GM19035 (cell line): Measurements from ENCODE around the gene SH2B2.

Source experiments
- ATAC-seq: cut with Tn5 transposase; IDR thresholded peaks from one replicate; pipeline ENCODE4 v1.9.1; 2021; ENCODE audit not compliant: unreplicated experiment

The SH2B2 gene

DNA sequence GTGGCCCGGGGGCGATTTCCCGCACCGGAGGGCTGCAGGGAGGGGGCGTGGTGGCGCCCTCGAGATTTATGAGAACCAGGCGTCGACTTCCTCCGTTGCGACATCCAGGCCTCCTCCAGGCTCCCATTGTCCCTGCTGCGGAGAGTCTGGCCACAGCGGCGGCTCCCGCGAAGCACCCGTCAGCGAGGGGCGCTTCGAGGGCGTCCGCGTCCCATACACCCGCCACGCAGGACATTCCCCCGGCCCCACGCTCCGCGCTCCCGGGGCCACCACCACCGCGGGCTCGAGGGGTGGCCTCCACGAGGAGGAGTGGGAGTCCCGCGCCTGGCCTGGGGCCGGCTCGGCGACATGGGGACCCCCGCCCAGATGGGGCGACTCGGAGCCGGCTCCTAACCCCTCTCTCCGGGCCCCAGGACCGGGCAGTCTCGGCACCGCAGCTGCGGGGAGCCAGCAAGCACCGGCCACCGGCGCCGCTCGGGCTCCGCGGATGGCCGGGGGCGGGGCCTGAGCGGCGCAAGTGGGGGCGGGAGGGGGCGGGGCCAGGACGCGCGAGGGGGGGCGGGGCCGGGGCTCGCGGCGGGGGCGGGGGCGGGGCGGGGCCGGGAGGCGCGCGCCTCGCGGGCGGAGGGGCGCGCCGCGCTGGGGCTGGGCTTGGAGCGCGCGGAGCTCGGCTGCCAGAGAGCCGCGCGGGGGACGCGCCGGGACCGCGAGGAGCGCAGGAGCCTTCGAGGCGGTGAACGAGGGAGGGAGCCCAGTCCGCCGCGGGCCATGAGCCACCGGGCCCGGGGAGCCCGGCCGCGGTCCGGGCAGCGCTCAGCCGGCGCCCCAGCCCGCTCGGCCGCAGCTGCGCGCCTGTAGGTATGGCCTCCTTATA is at the start of gene SH2B2:
Gene SH2B2 (plus strand): TSS at position 632 of the 874 bp plus-strand sequence. CDS start 13,683 bp downstream, outside the sequence.
- ATAC-seq = peak; percentile 34

DNA sequence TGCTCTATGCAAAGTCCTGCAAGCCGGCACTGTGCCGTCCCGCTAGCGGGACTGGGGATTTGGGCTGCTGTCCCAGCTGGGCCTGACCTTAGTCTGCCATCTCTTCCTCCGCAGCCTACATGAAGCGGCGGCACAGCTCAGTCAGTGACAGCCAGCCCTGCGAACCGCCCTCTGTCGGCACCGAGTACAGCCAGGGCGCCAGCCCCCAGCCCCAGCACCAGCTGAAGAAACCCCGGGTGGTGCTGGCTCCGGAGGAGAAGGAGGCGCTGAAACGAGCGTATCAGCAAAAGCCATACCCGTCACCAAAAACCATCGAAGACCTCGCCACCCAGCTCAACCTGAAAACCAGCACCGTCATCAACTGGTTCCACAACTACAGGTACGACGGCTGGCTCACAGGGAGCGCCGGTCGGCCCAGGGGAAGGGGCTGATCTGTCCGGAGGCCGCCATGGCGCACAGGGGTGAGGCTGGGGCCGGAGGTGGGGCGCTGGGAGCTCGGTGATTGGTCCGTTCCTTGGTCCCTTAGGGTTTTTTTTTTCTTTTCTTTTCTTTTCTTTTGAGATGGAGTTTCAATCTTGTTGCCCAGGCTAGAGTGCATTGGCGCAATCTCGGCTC is 47.4 kb upstream of the SH2B2 start:
- ATAC-seq = no peak

DNA sequence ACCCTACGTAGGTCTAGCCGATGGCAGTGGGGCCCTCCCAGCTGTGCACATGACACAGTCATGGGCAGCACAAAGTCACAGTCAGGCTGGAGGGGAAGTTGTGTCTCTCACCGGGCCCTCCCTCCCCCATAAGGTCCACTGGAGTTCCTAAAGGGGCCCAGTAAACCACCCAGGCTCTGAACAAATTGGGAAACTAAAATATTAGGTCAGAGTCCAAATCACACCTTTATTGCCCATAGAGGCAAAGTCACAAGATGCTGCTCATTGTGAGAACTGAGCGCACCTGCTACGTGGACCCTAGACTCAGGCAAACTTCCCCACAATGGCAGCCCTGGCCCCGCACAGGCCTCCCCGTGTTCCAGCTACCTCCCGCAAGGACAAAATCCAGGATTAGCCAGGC is 45.2 kb upstream of the SH2B2 start:
- ATAC-seq = no peak

DNA sequence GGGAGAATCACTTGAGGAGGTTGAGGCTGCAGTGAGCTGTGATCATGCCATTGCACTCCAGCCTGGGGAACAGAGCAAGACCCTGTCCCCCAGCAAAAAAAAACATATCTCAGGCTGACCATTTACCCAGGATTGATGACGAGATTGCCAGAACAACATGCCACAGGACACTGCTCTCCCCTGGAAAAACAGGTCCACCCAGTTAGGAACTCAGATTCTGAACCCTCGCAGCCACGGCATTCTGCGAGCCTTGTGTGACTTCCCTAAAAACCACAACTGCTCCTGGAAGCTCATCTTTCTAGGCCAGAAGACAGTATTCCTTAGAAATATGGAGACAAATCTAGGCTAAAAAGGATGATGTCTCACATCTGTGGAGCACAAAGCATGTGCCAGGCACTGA is 42.1 kb upstream of the SH2B2 start:
- ATAC-seq = no peak

DNA sequence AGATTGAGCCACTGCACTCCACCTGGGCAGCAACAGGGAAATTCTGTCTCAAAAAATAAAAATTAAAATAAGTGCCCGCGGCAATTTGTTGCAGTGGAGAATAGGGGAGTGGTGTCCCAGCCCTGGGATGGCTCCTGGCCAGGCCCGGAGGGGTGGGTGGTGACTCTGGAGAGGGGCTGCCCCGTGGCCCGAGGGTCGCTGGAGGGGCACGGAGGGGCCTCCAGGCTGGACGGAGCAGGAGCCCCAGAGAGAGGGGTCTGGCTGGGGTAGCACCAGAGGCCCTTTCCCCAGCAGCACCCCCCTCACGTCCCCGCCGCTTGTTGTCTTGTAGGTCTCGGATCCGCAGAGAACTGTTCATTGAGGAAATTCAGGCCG is 38.6 kb upstream of the SH2B2 start:
- ATAC-seq = no peak

DNA sequence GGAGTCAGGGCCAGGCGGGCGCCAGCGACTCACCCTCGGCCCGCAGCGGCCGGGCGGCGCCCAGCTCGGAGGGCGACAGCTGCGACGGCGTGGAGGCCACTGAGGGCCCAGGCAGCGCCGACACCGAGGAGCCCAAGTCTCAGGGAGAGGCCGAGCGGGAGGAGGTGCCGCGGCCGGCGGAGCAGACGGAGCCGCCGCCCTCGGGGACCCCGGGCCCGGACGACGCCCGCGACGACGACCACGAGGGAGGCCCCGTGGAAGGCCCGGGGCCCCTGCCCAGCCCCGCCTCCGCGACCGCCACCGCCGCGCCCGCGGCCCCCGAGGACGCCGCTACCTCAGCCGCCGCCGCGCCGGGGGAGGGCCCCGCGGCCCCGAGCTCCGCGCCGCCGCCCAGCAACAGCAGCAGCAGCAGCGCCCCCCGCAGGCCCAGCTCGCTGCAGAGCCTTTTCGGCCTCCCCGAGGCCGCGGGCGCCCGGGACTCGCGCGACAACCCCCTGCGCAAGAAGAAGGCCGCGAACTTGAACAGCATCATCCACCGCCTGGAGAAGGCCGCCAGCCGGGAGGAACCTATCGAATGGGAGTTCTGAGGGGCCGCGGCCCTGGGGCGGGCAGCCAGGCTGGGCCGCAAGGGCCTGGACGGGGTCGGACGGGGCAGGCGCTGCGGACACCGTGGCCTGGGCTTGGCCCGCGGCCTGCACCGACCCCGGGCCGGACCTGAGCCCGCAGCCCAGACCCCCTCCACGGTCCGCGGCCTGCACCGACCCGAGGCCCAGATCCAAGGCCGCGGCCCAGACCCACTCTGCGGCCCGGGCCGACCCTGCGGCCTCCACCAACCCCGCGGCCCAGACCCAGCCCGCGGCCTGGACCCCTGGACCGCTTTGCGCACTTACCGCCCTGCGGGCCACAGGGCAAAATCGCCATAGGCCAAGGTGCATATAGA is 37.9 kb upstream of the SH2B2 start:
- ATAC-seq = no peak

DNA sequence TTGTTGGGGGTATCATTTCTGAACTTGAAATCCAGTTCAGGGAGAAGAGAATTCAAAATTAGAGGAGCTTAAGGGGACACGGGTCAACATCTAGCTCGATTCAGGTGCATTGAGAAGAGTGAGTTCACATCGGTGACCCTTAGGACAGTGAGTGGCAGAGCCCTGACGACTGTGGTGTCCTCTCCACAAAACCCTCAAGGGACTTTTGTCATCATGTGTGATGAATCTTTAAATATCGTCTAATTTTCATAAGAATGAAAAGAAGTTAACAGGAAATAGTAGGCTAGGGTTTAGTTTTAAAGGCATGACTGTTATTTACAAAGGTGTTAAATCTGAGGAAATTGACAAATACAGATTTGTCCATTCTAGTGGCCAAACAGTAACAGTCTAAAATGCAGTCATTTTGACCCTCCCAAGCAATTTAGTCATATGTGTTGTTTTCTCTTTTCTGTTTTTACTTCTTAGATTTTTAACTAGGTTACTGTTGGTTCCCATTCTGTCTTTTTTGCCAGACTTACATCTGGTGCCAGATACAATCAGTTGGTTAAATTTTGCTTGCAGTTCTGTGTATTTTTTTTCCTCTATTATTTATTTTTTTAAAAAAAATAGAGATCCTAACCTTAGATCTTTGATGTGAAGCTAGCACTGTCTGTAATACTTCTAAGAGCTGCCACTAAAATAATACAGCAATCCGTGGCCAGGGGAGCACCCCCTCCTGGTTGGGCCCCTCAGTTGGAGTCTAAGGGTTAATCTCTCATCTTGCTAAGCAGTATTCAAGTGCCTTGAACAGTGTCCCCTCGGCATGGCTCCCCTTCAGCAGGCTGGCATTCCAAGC is 34.9 kb upstream of the SH2B2 start:
- ATAC-seq = no peak

DNA sequence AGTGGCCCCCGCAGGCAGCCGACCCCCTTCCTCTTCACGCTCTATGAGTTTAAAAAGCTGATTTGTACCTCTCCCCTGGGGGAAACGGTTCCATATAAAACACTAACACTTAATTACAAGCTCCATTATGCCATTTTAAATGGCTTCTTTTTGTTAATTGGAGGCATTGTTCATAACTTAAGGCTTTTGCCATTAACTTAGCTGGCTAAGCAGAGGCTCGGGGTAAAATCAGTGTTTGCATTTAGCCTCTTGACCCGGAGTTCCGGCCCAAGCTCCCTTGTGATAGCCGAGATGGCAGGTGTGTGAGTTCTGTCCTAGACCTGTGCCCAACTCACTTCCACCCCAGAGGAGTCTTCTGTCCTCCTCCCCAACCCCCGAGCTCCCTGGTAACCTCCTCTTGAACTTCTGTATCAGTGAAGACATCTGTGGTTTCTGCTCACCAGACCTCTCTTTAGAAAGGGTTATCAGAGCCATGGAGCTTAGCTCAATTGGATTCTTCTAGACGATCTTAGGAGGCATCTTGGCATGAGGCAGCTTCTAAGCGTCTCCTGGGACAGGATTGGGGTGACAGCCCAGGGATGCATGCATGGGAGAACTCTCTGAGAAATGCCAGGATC is 34.2 kb upstream of the SH2B2 start:
- ATAC-seq = no peak

DNA sequence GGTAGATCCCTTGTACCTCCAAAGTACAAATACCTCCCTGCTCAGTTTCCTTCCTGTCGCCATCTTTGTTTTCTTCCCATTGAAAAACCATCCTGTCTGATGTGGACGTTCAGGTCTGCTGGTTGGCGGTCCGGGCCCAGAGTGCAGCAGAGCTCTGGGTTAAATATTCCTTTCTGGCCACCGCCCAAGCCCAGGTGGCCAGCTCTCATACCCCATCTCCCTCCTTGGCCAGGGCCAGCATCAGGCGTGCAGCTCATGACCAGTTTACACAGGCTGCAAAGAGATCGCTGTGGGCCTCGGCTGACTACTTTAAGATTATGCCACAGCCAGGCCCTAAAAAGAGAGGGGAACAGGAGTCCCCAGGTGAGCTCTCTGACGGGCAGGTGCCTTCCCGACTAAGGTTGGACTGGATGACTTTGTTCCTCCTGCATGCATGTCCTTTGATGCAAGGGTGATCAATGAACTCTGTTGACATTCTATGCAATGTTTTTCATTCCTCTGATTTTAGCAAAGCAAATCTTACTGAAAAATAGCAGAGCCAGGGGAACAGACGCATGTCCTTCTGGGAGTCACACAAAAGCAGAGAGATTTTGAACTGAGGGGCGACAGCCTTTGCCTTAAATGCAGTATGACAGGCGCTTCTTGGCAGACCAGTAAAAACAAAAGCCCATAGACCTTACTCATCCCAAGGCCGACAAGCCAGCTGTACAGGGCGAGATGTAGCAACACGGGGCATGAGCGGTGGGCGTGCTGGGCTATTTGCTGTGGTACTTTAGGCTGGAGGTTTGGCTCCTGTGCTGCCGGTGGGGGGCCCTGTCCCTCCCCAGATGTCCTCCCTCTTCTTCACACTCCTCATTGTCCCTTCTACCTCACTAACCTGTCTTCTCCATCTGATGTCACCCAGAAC is 33.3 kb upstream of the SH2B2 start:
- ATAC-seq = no peak

DNA sequence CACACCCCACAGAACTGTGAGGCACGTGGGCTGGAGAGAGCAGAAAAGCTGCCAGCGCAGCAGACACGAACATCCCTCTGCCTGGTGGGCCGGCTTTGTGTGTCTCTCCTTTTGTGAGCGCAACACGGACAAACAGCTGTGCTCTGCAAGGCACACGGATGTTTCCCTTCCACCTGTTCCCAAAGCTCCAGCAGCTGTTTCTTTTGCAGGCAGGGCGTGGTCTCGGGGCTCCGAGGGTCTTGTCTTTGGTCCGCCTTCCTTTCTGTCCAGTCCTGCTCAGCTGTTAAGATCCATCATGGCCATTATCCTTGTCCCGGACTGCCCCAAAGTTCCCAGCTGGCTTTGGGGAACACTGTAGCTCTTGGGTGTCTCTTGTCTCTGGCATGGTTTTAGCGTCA is 32.7 kb upstream of the SH2B2 start:
- no peak for ATAC-seq

DNA sequence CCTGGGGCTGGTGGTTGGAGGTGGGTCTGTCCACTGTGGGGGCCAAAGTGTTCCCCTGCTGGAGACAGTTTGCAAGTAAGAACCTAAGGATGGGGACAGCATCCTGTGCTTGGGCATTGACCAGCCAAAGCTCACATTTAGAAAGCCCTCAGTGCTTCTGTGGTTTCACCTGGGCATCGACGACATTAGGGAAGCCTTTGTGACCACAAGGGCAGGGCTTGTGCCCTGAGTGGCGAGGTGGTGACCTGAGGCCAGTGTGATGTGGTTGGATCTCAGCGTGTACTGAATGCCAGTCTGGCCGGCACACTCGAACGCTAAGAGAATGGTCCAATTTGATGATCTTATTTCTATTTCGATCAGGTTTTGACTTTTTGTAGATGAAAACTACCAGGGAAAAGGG is 32.1 kb upstream of the SH2B2 start:
- no peak for ATAC-seq

DNA sequence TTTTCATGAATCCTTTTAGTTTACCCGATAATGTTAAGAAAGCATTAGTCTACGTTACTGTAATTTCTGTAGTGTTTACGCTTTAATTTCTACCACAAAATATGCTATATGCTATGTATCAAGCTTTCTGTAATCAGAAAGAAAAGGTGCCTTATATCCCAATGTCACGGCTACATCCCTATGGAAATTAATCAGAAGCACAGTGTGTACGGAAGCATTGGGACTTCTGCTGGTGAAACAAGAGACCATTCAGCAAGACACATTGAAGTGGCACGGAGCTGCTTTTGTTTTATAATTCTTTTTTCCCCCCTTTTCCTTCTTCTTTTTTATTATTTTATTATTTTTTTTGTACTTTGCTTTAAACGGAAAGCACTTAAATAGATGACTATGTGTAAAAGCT is 31.2 kb upstream of the SH2B2 start:
- ATAC-seq = no peak

DNA sequence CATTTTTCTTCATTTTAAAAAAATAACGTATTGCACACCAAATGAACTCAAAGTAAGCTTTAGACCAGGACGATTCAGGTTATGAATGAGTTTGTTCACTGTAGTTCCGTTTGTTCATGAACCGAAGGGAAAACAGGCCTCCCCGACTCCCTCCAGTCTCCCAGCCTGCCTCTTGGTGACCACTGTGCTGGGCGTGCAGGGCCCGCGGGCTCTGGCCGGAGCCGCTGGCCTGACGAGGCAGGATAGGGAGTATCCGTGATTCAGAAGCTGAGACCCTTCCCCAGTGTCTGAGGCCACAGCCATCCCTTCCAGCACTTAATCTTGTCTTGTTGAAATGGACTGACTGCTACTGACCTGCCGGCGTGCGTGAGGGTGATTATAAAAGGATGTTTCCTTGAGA is 30.8 kb upstream of the SH2B2 start:
- no peak for ATAC-seq

DNA sequence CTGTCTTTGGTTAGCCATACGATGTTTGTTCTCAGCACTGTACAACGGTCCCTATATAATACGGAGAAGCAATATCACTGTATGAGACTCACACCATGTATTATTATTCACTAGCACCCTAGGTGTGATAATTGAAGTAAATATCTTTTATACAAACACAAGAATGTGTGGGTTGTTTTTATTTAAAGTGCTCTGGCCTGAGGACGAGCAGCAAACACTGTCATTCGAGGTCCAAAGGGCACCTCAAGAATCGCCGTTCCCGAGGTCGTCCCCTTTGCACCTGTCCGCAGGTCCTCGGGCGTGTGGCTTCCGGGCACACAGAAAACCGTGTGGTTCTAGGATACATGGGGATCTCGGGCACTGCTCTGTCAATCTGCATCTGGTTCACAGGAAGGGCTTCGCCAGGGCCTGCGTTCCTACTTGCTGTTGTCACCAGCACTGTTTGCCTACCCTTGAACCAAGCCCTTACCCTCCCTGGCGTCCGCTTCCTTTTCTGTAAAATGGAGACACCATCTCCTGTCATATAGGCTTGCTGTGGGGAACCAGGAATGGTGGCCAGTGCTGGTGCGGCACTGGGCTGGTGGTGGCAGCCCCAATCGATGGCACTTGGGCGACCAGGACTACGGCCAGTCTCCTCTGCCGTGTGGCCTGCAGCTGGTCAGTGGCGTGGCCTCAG is 28.5 kb upstream of the SH2B2 start:
- ATAC-seq = no peak

DNA sequence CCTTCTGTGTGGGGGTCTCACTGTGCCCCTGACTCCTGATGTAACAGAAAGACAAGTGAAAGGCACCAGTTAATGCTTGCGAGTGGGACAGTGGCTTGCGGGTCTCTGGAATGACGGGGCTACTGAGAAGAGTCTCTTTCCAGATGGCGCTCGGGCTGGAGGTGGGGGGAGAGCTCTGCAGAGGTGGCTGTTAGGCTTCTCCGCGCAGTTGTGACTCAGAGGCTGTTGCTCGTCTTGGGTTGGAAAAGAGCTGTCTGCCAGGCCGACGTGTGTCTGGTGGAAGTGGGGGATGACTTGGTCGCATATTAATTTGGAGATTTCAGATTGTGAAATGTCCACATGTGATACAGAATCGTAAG is 27.9 kb upstream of the SH2B2 start:
- ATAC-seq = no peak

DNA sequence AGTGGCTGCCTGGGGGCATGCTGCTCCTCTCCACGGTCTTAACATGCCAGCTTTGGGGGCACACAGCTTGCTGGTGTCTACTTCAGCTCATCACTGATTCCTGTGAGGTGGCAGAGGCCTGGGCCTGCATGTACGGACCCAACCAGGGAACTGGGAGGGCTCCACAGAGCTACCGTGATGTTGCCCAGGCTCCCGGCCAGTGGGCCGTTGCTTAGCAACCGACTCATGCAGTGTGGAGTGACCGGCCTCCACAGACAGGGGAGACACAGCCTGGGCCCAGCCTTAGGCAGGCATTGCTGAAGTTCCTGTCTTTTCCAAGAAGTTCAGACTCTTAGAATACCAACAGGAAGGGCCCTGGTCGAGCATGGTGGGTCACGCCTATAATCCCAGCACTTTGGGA is 25.8 kb upstream of the SH2B2 start:
- ATAC-seq = no peak

DNA sequence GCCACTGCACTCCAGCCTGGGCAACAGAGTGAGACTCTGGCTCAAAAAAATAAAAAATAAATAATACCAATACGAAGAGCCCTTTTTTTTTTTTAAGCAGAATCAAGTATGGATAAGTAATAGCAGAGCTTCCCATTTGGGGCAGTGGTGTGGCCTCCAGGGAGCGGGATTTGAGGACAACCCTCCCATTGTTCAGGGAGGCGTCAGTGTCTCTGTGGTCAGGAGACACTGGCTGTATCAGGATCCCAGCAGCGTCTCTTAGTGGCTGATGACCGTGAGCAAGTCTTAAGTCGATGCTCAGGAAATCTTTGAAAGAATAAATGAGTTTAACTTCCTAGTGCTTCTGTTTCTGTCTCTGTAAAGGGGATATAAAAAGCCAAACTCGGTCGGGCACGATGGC is 25.2 kb upstream of the SH2B2 start:
- no peak for ATAC-seq

DNA sequence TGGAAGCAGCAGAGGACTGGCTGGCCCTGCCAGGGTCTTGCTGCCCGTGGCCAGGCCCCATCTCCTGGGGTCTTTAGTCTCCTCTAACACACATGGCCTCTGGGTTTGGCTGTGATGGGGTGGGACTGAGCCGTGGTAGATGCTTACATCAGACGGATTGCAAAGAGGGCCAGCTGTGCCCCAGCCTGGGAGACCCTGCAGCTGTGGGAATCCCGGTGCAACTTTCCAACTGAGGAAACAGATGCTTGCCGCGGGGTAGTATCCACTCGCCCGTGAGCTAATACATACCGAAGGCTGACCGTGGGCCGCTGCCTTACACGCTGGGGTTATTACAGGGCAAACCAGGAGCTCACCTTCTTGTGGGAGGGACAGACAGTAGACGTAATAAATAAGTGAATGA is 24.1 kb upstream of the SH2B2 start:
- ATAC-seq = no peak

DNA sequence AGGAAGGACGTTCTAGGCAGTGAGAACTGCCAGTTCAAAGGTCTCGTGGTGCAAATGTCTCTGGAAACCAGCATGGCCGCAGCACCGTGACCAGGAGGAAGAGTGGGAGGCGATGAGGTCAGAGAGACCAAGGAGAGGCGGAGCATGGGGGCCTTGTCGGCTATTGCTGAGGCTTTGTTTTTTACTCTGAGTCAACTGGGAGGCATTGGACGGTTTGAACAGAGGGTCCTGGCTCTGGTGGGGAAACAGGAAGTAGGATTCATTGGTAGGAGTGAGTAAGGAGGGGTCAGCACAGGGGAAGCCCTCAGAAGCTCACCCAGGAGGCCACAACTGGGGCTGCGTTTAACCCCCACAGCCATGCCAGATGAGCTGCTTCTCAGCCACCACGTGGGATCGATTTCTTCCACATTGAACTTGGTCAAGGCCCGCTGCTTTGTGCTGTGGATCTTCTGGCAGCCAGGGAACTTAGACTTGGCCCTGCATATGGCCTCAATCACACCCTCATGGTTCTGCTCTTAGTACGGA is 22.2 kb upstream of the SH2B2 start:
- ATAC-seq = no peak
